ENCODE measurements around the gene R3HDML. TPM values are rescaled to one million over a fixed set of nuclear protein-coding genes. Genes with fewer than 3 reads are reported as not detected.

The R3HDML gene
- total and polyA plus RNA-seq, 5 experiments from 2014 or later, result not detected

DNA sequence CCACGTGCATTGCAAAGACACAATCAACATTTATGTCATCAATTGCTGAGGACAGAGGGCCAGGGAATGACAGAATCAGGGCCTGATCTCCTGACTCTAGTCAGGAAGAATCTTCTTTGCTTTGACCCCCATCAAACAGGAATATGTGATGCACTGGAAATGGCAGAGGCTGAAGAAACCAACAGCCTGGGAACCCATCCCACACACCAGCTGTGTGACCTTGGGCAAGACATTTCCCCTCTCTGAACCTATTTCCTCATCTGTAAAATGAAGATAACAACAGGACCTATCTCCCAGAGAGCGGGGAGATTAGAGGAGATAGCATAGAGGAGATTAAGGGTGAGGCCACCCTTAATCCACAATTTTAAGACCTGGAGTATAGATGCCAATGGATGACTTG is 20.2 kb downstream of the R3HDML start:
- Mint-ChIP-seq H3K4me3 (no peak overlapping the region), H3K9me3 (no peaks in the 10 kb centered on the region), H3K27me3 (peaks cover 3 to 18% (median 10%) of the 10 kb centered on the region in 5 donors), H3K36me3 (no peaks in the 10 kb centered on the region), H3K4me1 (peaks cover 0 to 1% (median 0%) of the 10 kb centered on the region in 4 donors), H3K27ac (no peak overlapping the region)
- DNase-seq (no peak), ATAC-seq (no peak)
- POLR2A ChIA-PET, result no interaction called here

DNA sequence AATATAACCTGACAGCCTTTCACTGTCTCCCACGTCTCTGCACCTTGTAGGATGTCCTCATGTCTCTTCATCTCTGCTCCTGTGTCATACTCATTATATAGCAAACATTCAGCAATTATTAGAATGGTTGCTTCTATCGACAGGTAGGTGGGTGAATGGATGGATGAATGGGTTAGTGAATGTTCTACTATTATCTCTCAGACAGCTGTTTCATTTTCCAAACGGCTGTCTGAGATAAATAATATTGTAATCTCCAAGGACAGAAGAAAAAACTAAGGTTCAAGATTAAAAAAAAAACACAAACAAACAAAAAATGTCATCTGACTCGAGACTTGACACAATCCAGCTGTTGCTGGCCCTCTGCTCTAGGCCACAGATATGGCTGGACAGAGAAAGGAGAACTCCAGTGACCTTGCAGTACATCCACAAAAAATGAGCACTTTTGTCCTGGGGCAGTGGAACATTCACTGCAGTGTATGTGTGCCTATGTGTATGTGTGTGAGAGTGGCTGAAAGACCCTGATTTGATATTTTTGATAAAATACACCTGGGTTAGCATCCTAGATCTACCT is 20.8 kb downstream of the R3HDML start:
- Mint-ChIP-seq H3K4me1 (peaks cover 0 to 1% (median 0%) of the 10 kb centered on the region in 4 donors), H3K27ac (no peak overlapping the region), H3K36me3 (no peaks in the 10 kb centered on the region), H3K27me3 (peaks cover 3 to 15% (median 10%) of the 10 kb centered on the region in 5 donors), H3K9me3 (no peaks in the 10 kb centered on the region), H3K4me3 (no peak overlapping the region)
- DNase-seq (no peak), ATAC-seq (no peak)
- POLR2A ChIA-PET, result no interaction called here

GRCh38 chr20:44358776-44359175 is 21.9 kb downstream of the R3HDML start:
- peaks cover 0 to 1% (median 0%) of the 10 kb centered on the region in 4 donors for H3K4me1 Mint-ChIP-seq
- H3K27me3 Mint-ChIP-seq, result peaks cover 3 to 14% (median 10%) of the 10 kb centered on the region in 5 donors
- H3K27ac Mint-ChIP-seq, result peak overlapping the region in 1 of 10 donors; percentile 14
- no peak overlapping the region for H3K4me3 Mint-ChIP-seq
- no peaks in the 10 kb centered on the region for H3K9me3 Mint-ChIP-seq
- no peak for DNase-seq
- ATAC-seq, result no peak
- POLR2A ChIA-PET, result no interaction called here
- no peaks in the 10 kb centered on the region for H3K36me3 Mint-ChIP-seq

GRCh38 chr20:44360221-44360620 is 23.4 kb downstream of the R3HDML start:
- H3K4me3 Mint-ChIP-seq, result no peak overlapping the region
- no peaks in the 10 kb centered on the region for H3K36me3 Mint-ChIP-seq
- ATAC-seq (no peak), DNase-seq (no peak)
- POLR2A ChIA-PET, result no interaction called here
- peaks cover 0 to 1% (median 0%) of the 10 kb centered on the region in 4 donors for H3K4me1 Mint-ChIP-seq
- H3K9me3 Mint-ChIP-seq, result no peaks in the 10 kb centered on the region
- no peak overlapping the region for H3K27ac Mint-ChIP-seq
- peaks cover 0 to 8% (median 6%) of the 10 kb centered on the region in 5 donors for H3K27me3 Mint-ChIP-seq

- Mint-ChIP-seq H3K27ac (no peak overlapping the region), H3K4me1 (peaks cover 0 to 1% (median 0%) of the 10 kb centered on the region in 4 donors), H3K36me3 (no peaks in the 10 kb centered on the region)
Measured at GRCh38 chr20:44361021-44361420, 24.2 kb downstream of the R3HDML start.

DNA sequence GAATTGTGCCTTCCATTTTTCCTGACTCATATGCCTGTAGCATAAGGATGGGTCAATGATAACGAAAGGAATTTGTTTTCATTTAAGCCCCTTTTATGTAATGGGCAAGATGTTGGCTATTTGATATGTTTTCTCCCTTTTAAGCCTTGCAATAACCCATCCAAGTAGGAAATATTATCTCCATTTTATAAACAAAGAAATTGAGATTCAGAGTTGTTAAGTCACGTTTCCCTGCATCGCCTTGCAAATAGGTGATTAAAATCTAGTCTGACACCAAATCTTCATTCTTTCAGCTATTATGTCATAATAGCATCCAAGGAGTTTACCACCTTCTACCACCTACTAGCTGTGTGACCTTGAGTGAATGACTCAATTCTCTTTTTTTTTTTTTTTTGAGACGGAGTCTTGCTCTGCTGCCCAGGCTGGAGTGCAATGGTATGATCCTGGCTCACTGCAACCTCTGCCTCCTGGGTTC is 25.7 kb downstream of the R3HDML start:
- DNase-seq (no peak), ATAC-seq (no peak)
- H3K36me3 Mint-ChIP-seq, result no peaks in the 10 kb centered on the region
- H3K27ac Mint-ChIP-seq, result no peak overlapping the region
- H3K4me3 Mint-ChIP-seq, result no peak overlapping the region
- POLR2A ChIA-PET, result interaction anchor here (0.7 kb wide), 1 partner anchor 27 kb away, joined by 9 read pairs; no protein-coding TSS in a partner anchor
- peaks cover 0 to 8% (median 2%) of the 10 kb centered on the region in 5 donors for H3K27me3 Mint-ChIP-seq
- H3K4me1 Mint-ChIP-seq, result peaks cover 0 to 1% (median 0%) of the 10 kb centered on the region in 4 donors
- no peaks in the 10 kb centered on the region for H3K9me3 Mint-ChIP-seq

More at GRCh38 chr20:44361021-44361420, 24.2 kb downstream of the R3HDML start:
- Mint-ChIP-seq H3K27me3 (peaks cover 0 to 8% (median 6%) of the 10 kb centered on the region in 5 donors), H3K9me3 (no peaks in the 10 kb centered on the region), H3K4me3 (no peak overlapping the region)
- POLR2A ChIA-PET, result no interaction called here
- ATAC-seq (no peak), DNase-seq (no peak)

GRCh38 chr20:44364068-44364467 is 27.2 kb downstream of the R3HDML start:
- POLR2A ChIA-PET, result no interaction called here
- no peaks in the 10 kb centered on the region for H3K9me3 Mint-ChIP-seq
- H3K27ac Mint-ChIP-seq, result no peak overlapping the region
- DNase-seq (no peak), ATAC-seq (no peak)
- H3K4me3 Mint-ChIP-seq, result no peak overlapping the region
- peaks cover 0 to 6% (median 2%) of the 10 kb centered on the region in 5 donors for H3K27me3 Mint-ChIP-seq
- H3K4me1 Mint-ChIP-seq, result peaks cover 0 to 1% (median 0%) of the 10 kb centered on the region in 4 donors
- H3K36me3 Mint-ChIP-seq, result no peaks in the 10 kb centered on the region

- H3K4me1 Mint-ChIP-seq, result peaks cover 0 to 1% (median 0%) of the 10 kb centered on the region in 4 donors
- POLR2A ChIA-PET, result interaction anchor here (0.7 kb wide), 1 partner anchor 697 kb away, joined by 3 read pairs; no protein-coding TSS in a partner anchor
- peaks cover 0 to 6% (median 2%) of the 10 kb centered on the region in 5 donors for H3K27me3 Mint-ChIP-seq
- H3K27ac Mint-ChIP-seq, result peak overlapping the region in 1 of 10 donors; percentile 19
- H3K9me3 Mint-ChIP-seq, result no peaks in the 10 kb centered on the region
- DNase-seq (no peak), ATAC-seq (no peak)
- H3K4me3 Mint-ChIP-seq, result no peak overlapping the region
- no peaks in the 10 kb centered on the region for H3K36me3 Mint-ChIP-seq
Measured at GRCh38 chr20:44364780-44365179, 27.9 kb downstream of the R3HDML start.

GRCh38 chr20:44367746-44368145 is 30.9 kb downstream of the R3HDML start:
- Mint-ChIP-seq H3K36me3 (no peaks in the 10 kb centered on the region), H3K9me3 (no peaks in the 10 kb centered on the region), H3K4me3 (no peak overlapping the region), H3K27me3 (no peaks in the 10 kb centered on the region), H3K4me1 (no peaks in the 10 kb centered on the region), H3K27ac (no peak overlapping the region)
- no peak for ATAC-seq
- POLR2A ChIA-PET, result interaction anchor here (0.6 kb wide), 1 partner anchor 173 kb away, joined by 3 read pairs; no protein-coding TSS in a partner anchor
- DNase-seq, result no peak

DNA sequence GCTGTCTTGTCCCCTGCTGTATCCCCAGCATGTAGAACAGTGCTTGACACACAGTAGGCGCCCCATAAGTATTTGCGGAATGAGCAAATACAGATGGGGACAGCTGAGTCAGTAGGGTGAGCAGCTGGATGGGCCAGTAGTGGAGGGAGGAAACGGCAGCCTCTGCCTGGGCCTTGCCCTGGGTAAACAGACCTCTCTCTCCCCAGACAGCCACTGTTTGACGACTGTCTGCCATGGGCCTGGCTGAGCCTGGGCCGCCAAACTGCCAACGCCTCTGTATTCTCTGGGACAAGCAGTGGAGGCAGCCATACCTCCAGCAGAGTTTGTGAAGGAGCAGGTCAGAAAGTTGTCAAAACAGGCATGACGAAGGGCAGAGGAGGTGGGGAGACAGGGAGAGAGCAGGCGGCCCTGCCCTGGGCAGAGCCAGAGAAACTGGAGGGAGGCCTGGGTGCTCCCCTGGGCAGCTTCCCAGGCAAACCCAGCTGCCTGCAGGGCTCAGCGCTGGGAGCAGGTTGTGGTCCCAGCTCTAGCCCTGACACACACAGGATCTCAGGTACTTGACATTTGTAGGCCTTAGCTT is 33.9 kb downstream of the R3HDML start:
- DNase-seq (no peak), ATAC-seq (no peak)
- no peaks in the 10 kb centered on the region for H3K9me3 Mint-ChIP-seq
- no peaks in the 10 kb centered on the region for H3K4me1 Mint-ChIP-seq
- peak overlapping the region in 1 of 10 donors; percentile 22 for H3K27ac Mint-ChIP-seq
- no peak overlapping the region for H3K4me3 Mint-ChIP-seq
- POLR2A ChIA-PET, result no interaction called here
- no peaks in the 10 kb centered on the region for H3K36me3 Mint-ChIP-seq
- H3K27me3 Mint-ChIP-seq, result peaks cover 0 to 4% (median 0%) of the 10 kb centered on the region in 5 donors

GRCh38 chr20:44382641-44383040 is 45.8 kb downstream of the R3HDML start:
- Mint-ChIP-seq H3K27me3 (peaks cover 0 to 10% (median 7%) of the 10 kb centered on the region in 5 donors), H3K27ac (peak overlapping the region in 1 of 10 donors; percentile 19), H3K4me1 (peaks cover 2 to 6% (median 3%) of the 10 kb centered on the region in 4 donors), H3K4me3 (no peak overlapping the region), H3K36me3 (no peaks in the 10 kb centered on the region), H3K9me3 (no peaks in the 10 kb centered on the region)
- POLR2A ChIA-PET, result interaction anchor here (0.6 kb wide), 1 partner anchor 167 kb away, joined by 3 read pairs; no protein-coding TSS in a partner anchor
- ATAC-seq (no peak), DNase-seq (no peak)

DNA sequence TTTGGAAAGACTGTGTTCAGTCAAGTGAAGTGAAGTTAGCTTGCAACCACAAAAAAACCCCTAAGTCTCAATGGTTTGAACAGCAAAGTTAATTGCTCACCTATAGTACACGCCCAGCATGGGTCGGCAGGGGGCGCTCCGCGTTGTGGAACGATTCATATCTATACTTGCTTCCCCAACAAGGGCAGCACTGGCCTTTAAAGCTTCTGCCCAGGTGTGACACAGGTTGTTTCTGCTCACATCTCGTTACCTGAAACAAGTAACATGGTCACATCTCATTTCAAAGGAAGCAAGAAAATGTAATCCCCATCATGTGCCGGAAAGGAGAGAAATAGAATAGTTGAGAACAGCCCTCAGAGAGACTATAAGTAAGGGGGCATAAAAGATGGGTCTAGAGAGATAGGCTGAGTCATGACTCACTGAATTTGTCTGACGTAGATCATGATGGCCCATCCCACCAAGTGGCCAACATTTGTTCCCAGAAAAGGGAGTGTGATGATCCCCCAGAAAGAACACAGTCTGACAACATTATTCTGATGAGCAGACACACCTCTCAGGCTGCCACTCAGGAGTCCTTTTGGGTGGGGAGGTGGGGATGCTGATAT is 47.7 kb downstream of the R3HDML start:
- POLR2A ChIA-PET, result interaction anchor here (1.6 to 2.8 kb wide), 2 partner anchors 167 to 225 kb away, joined by 5 to 12 read pairs; no protein-coding TSS in a partner anchor
- peak overlapping the region in 2 of 10 donors; percentile 8 to 67 for H3K27ac Mint-ChIP-seq

More for the DNA sequence above, 47.7 kb downstream of the R3HDML start:
- Mint-ChIP-seq H3K27me3 (peaks cover 1 to 12% (median 10%) of the 10 kb centered on the region in 5 donors), H3K9me3 (no peaks in the 10 kb centered on the region), H3K4me1 (peaks cover 5 to 17% (median 9%) of the 10 kb centered on the region in 4 donors), H3K36me3 (no peaks in the 10 kb centered on the region), H3K4me3 (no peak overlapping the region)
- peak; percentile 60 to 90 (median 78) for DNase-seq
- ATAC-seq, result peak; percentile 79 to 85

Measured in naive thymus-derived CD8-positive, alpha-beta T cell (primary cell).